ENCODE results near the gene HOXB8.

Gene HOXB8

GRCh38 chr17:48596000-48596734 is 18.9 kb downstream of the HOXB8 start:
- peak in 2 of 6 experiments; percentile 10 to 43 for DNase-seq

- DNase-seq: no peak
Observed at GRCh38 chr17:48595278-48595999, 19.7 kb downstream of the HOXB8 start.

- DNase-seq: no peak
Observed at GRCh38 chr17:48594538-48595277, 20.4 kb downstream of the HOXB8 start.

GRCh38 chr17:48593840-48594537 is 21.1 kb downstream of the HOXB8 start:
- DNase-seq: peak; percentile 52 to 79 (median 72)

GRCh38 chr17:48593126-48593829 is 21.8 kb downstream of the HOXB8 start, which contains the start of gene HOXB5:
TSS of gene HOXB5 (minus strand) at chr17:48593779. CDS start at chr17:48593682, 97 bp downstream.
- DNase-seq: peak in 2 of 6 experiments; percentile 20 to 28

- DNase-seq: peak in 2 of 6 experiments; percentile 21 to 33
Observed at GRCh38 chr17:48592577-48592976, 22.5 kb downstream of the HOXB8 start.

- DNase-seq: no peak
Observed at GRCh38 chr17:48592057-48592514, 23.0 kb downstream of the HOXB8 start.

GRCh38 chr17:48591255-48592056 is 23.6 kb downstream of the HOXB8 start:
- no peak for DNase-seq

- DNase-seq: no peak
Observed at GRCh38 chr17:48590607-48591161, 24.4 kb downstream of the HOXB8 start.

GRCh38 chr17:48589831-48590606 is 25.1 kb downstream of the HOXB8 start, which contains the start of gene HOXB3:
TSS of gene HOXB3 (minus strand) at chr17:48590241. CDS start at chr17:48552474, 37,767 bp downstream.
- DNase-seq: no peak

GRCh38 chr17:48589060-48589830 is 25.8 kb downstream of the HOXB8 start:
- DNase-seq: no peak

GRCh38 chr17:48588528-48588927 is 26.6 kb downstream of the HOXB8 start:
- DNase-seq: no peak

- no peak for DNase-seq
Observed at GRCh38 chr17:48588074-48588415, 27.0 kb downstream of the HOXB8 start.

- DNase-seq: no peak
Observed at GRCh38 chr17:48587276-48588073, 27.6 kb downstream of the HOXB8 start.

GRCh38 chr17:48586355-48587258 is 28.5 kb downstream of the HOXB8 start:
- DNase-seq: peak in 2 of 6 experiments; percentile 24 to 30

GRCh38 chr17:48584223-48584741 is 30.8 kb downstream of the HOXB8 start:
- DNase-seq: no peak

GRCh38 chr17:48583708-48584222 is 31.3 kb downstream of the HOXB8 start:
- DNase-seq: no peak
